Stomach (tissue), 9 donors: Measurements from ENCODE around the gene NDUFAF5. TPM values are rescaled to one million over a fixed set of nuclear protein-coding genes. Genes with fewer than 3 reads are reported as not detected.

Experiments used
- DNase-seq, 2 donors: peaks; one replicate each; pipeline versions ENCODE4 v3.0.0 to v3.0.0-alpha.2; 2013 to 2019
- H3K27ac ChIP-seq, 5 donors: fragments of 200-600 bp in 4 of 5; sonication (generic) in 4 of 5; one replicate each; pipeline ENCODE4 v1.5.1; 2013 to 2019; ENCODE audit warnings: mild to moderate bottlenecking in 1 of 5, moderate library complexity in 1 of 5
- H3K27me3 ChIP-seq, 3 donors: fragments of 200-600 bp; sonication (generic); one replicate each; pipeline ENCODE4 v1.5.1; 2017 to 2019; ENCODE audit warnings: mixed run types in 1 of 3
- H3K36me3 ChIP-seq, 4 donors: fragments of 200-600 bp; sonication (generic); 1 replicate in 3 of 4; 2 replicates in 1 of 4; pipeline ENCODE4 v1.5.1; 2016 to 2019
- H3K4me1 ChIP-seq, 4 donors: fragments of 200-600 bp; sonication (generic); one replicate each; pipeline ENCODE4 v1.5.1; 2016 to 2019
- H3K4me3 ChIP-seq, 4 donors: fragments of 200-600 bp; sonication (generic) in 3 of 4; one replicate each; pipeline ENCODE4 v1.5.1; 2016 to 2019; ENCODE audit warnings: mild to moderate bottlenecking in 1 of 4
- H3K9me3 ChIP-seq, 4 donors: fragments of 200-600 bp; sonication (generic); one replicate each; pipeline ENCODE4 v1.5.1; 2016 to 2019
- CTCF ChIP-seq, 7 experiments: fragments of 450-650 bp in 4 of 7; fragments of 200-600 bp in 3 of 7; sonication (generic) in 3 of 7; IDR thresholded peaks; one replicate each; pipeline ENCODE4 v1.5.1; 2016 to 2019; ENCODE audit warnings: antibody characterized with exemption in 7 of 7, control low read depth in 2 of 7, mild to moderate bottlenecking in 1 of 7
- EP300 ChIP-seq: sonication (generic); formaldehyde crosslinking; IDR thresholded peaks from one replicate; pipeline ENCODE4 v1.6.1; 2017; ENCODE audit warnings: antibody characterized with exemption
- POLR2A ChIP-seq, 4 donors: fragments of 450-650 bp; IDR thresholded peaks; one replicate each; pipeline ENCODE4 v1.6.1; 2016; ENCODE audit warnings: antibody characterized with exemption in 4 of 4, control low read depth in 2 of 4, mild to moderate bottlenecking in 1 of 4, moderate library complexity in 1 of 4
- POLR2AphosphoS5 ChIP-seq, 3 donors: sonication (generic); formaldehyde crosslinking; IDR thresholded peaks; one replicate each; pipeline ENCODE4 v1.6.1; 2016; ENCODE audit warnings: antibody characterized with exemption in 3 of 3
- WGBS, 5 donors: extraction: QIAGEN DNeasy Blood & Tissue Kit in 3 of 5; methylation state at CpG; one replicate each; pipeline versions ENCODE4 v1.1.5 to v1.1.7; 2013 to 2018; 5-methylcytosine and 5-hydroxymethylcytosine counted together
- intact Hi-C: fragments of 100-400 bp; cut with DNase I; formaldehyde crosslinking; loops from one replicate; pipeline ENCODE4 v1.15.1; 2023; ENCODE audit warnings: low total_unique reads
- polyA plus RNA-seq, 3 donors: library from polyadenylated mRNA; stranded (reverse); fragments of 200-250 nt; gene quantifications; one replicate each; pipeline ENCODE4 v1.2.3, GENCODE V29; 2013
- total RNA-seq, 5 donors: library from RNA; depleted of rRNA; stranded (reverse); fragments of >200 nt; gene quantifications; one replicate each; pipeline versions ENCODE4 v1.1.0 to v1.2.3, GENCODE V29; 2014 to 2016
- donor health status: healthy with polysubstance abuse.
- donor health status: Bipolar disorder and iron deficiency.
- donor health status: healthy.

The NDUFAF5 gene
- total and polyA plus RNA-seq, 8 donors = 2.3 to 51.8 (median 25.0) TPM

GRCh38 chr20:13772529-13772928 is 12.3 kb upstream of the NDUFAF5 start:
- Histone ChIP-seq H3K4me1 (peaks cover 0 to 4% (median 2%) of the 10 kb centered on the region in 4 donors), H3K27me3 (no peaks in the 10 kb centered on the region), H3K9me3 (no peaks in the 10 kb centered on the region), H3K27ac (no peak overlapping the region), H3K4me3 (no peak overlapping the region), H3K36me3 (peaks cover 23 to 97% (median 96%) of the 10 kb centered on the region in 4 donors)
- 65 to 87% (median 71%) methylated on average over 4 of the region's 4 CpGs for WGBS, 5 donors
- no peak for TF ChIP-seq POLR2AphosphoS5 (IDR thresholded peaks at IDR 0.05)
- intact Hi-C loops = no loop called here
- DNase-seq = no peak

- H3K36me3 ChIP-seq = peaks cover 14 to 87% (median 82%) of the 10 kb centered on the region in 4 donors
- H3K4me1 ChIP-seq = peaks cover 0 to 22% (median 6%) of the 10 kb centered on the region in 4 donors
- no peak overlapping the region for H3K4me3 ChIP-seq
- TF ChIP-seq POLR2AphosphoS5 (IDR thresholded peaks at IDR 0.05) = no peak
- no peak for TF ChIP-seq CTCF (IDR thresholded peaks at IDR 0.05)
- no peak for TF ChIP-seq EP300
- TF ChIP-seq POLR2A (IDR thresholded peaks at IDR 0.05) = no peak
- no peaks in the 10 kb centered on the region for H3K9me3 ChIP-seq
- intact Hi-C loops = no loop called here
- H3K27ac ChIP-seq = no peak overlapping the region
- H3K27me3 ChIP-seq = no peaks in the 10 kb centered on the region
- no peak for DNase-seq
- WGBS, 5 donors = 80 to 85% (median 81%) methylated on average over 4 of the region's 4 CpGs
Observed at GRCh38 chr20:13775867-13776266, 9.0 kb upstream of the NDUFAF5 start.

- no peaks in the 10 kb centered on the region for H3K27me3 ChIP-seq
- H3K27ac ChIP-seq = no peak overlapping the region
- H3K4me1 ChIP-seq = peaks cover 0 to 22% (median 6%) of the 10 kb centered on the region in 4 donors
- H3K4me3 ChIP-seq = no peak overlapping the region
- intact Hi-C loops = no loop called here
- no peaks in the 10 kb centered on the region for H3K9me3 ChIP-seq
- DNase-seq = no peak
- H3K36me3 ChIP-seq = peaks cover 18 to 89% (median 84%) of the 10 kb centered on the region in 4 donors
- TF ChIP-seq POLR2AphosphoS5 (IDR thresholded peaks at IDR 0.05) = no peak
- TF ChIP-seq EP300 = no peak
- no peak for TF ChIP-seq POLR2A (IDR thresholded peaks at IDR 0.05)
- no peak for TF ChIP-seq CTCF (IDR thresholded peaks at IDR 0.05)
- 49 to 71% (median 59%) methylated on average over 4 of the region's 4 CpGs for WGBS, 5 donors
Observed at GRCh38 chr20:13777171-13777601, 7.6 kb upstream of the NDUFAF5 start.

- intact Hi-C loops = no loop called here
- peaks cover 15 to 74% (median 71%) of the 10 kb centered on the region in 4 donors for H3K36me3 ChIP-seq
- TF ChIP-seq CTCF (IDR thresholded peaks at IDR 0.05) (no peak), POLR2AphosphoS5 (IDR thresholded peaks at IDR 0.05) (no peak), EP300 (no peak), POLR2A (IDR thresholded peaks at IDR 0.05) (no peak)
- 92 to 97% (median 94%) methylated on average over 3 of the region's 3 CpGs for WGBS, 5 donors
- H3K4me1 ChIP-seq = peaks cover 5 to 28% (median 11%) of the 10 kb centered on the region in 4 donors
- H3K27me3 ChIP-seq = no peaks in the 10 kb centered on the region
- DNase-seq = no peak
- no peaks in the 10 kb centered on the region for H3K9me3 ChIP-seq
- H3K4me3 ChIP-seq = no peak overlapping the region
- H3K27ac ChIP-seq = no peak overlapping the region
Observed at GRCh38 chr20:13778827-13779226, 6.0 kb upstream of the NDUFAF5 start.

- no peak overlapping the region for H3K27ac ChIP-seq
- DNase-seq = no peak
- WGBS, 5 donors = 86 to 95% (median 87%) methylated on average over 12 to 13 of the region's 13 CpGs
- intact Hi-C loops = no loop called here
- no peaks in the 10 kb centered on the region for H3K27me3 ChIP-seq
- peaks cover 11 to 36% (median 32%) of the 10 kb centered on the region in 4 donors for H3K36me3 ChIP-seq
- TF ChIP-seq POLR2A (IDR thresholded peaks at IDR 0.05) = no peak
- no peak for TF ChIP-seq CTCF (IDR thresholded peaks at IDR 0.05)
- TF ChIP-seq EP300 = no peak
- no peak for TF ChIP-seq POLR2AphosphoS5 (IDR thresholded peaks at IDR 0.05)
- H3K4me3 ChIP-seq = peak overlapping the region in 3 of 4 donors; percentile 77 to 95 (median 89)
- peaks cover 24 to 48% (median 37%) of the 10 kb centered on the region in 4 donors for H3K4me1 ChIP-seq
- H3K9me3 ChIP-seq = no peaks in the 10 kb centered on the region
Observed at GRCh38 chr20:13783528-13783927, 1.3 kb upstream of the NDUFAF5 start.
